ENCODE measurements around the gene FRMD5. TPM values are rescaled to one million over a fixed set of nuclear protein-coding genes. Genes with fewer than 3 reads are reported as not detected.

The FRMD5 gene
- total RNA-seq, 1 experiment from 2014 or later = 0.98 TPM

DNA sequence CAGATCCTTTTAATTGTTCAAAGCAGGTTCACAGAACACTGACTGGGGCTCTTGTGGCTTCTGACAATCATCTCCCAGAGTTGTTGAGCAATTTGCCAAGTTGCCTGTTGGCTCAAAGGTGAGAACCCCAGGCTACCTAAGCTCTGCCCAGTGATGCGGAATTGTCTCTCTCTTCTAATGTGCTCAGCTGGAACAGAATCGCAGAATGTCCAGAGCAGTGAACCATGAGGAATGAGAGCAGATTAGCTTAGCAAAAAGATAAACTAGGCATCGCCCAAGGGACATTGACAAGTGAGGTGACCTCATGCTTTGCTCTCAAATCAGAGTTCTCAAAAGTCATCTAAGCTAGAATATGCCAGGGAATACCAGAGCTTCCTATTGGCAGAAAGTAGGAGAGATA lies 220.2 kb downstream of the FRMD5 start:
- no peak for DNase-seq (ENCODE audit: unreplicated experiment)
- Mint-ChIP-seq H3K27me3 (ENCODE audit: insufficient read depth, unreplicated experiment) (peaks cover 12% of the 10 kb centered on the region), H3K36me3 (ENCODE audit: insufficient read depth, unreplicated experiment) (no peaks in the 10 kb centered on the region), H3K9me3 (ENCODE audit: unreplicated experiment) (no peaks in the 10 kb centered on the region), H3K4me1 (ENCODE audit: insufficient read depth, unreplicated experiment) (no peaks in the 10 kb centered on the region), H3K4me3 (ENCODE audit: unreplicated experiment) (no peak overlapping the region), H3K27ac (ENCODE audit: low read depth, unreplicated experiment) (no peak overlapping the region)
- no TSS peak for BruUV-seq (replicated peaks)
- intact Hi-C loops (cut with micrococcal nuclease) = no loop called here
- TF ChIP-seq, protein P1, sequence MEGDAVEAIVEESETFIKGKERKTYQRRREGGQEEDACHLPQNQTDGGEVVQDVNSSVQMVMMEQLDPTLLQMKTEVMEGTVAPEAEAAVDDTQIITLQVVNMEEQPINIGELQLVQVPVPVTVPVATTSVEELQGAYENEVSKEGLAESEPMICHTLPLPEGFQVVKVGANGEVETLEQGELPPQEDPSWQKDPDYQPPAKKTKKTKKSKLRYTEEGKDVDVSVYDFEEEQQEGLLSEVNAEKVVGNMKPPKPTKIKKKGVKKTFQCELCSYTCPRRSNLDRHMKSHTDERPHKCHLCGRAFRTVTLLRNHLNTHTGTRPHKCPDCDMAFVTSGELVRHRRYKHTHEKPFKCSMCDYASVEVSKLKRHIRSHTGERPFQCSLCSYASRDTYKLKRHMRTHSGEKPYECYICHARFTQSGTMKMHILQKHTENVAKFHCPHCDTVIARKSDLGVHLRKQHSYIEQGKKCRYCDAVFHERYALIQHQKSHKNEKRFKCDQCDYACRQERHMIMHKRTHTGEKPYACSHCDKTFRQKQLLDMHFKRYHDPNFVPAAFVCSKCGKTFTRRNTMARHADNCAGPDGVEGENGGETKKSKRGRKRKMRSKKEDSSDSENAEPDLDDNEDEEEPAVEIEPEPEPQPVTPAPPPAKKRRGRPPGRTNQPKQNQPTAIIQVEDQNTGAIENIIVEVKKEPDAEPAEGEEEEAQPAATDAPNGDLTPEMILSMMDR (IDR thresholded peaks at IDR 0.05; ENCODE audit: unreplicated experiment) = no peak
- ChIA-PET POLR2A (no interaction called here), CTCF (interaction anchor here (0.9 to 1.7 kb wide), 2 partner anchors 12 to 91 kb away, joined by 3 read pairs; no protein-coding TSS in a partner anchor)

DNA sequence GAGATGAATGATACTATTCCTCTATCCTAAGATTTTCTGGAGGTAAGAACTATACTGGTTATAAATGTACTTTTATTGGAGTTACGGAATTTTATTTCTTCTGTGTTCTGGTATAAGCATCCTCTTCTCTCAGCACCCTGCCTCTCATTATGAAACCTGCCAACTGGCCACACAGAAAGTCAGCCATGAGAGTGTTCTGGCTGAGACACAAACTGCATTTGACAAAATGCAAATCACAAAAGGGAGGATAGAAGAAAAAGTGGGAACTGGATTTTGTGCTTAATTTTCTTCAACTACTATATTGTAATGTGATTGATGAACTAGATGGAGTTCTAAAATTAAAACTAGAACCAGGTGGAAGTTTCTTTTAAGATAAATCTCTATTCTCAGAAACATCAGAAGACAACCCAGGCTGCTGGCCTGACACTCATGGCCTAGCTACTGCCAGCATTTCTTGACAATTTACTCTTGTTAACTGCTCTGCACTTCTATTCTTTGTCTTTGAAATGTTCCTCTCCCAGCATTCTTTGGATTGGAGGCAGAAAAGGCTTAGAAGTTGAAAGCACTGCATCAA lies 225.2 kb downstream of the FRMD5 start:
- POLR2A ChIA-PET = no interaction called here
- H3K4me1 Mint-ChIP-seq (ENCODE audit: insufficient read depth, unreplicated experiment) = peaks cover 7% of the 10 kb centered on the region
- H3K36me3 Mint-ChIP-seq (ENCODE audit: insufficient read depth, unreplicated experiment) = no peaks in the 10 kb centered on the region
- CTCF ChIA-PET = no interaction called here
- TF ChIP-seq, protein P1 (IDR thresholded peaks at IDR 0.05; ENCODE audit: unreplicated experiment) = no peak
- intact Hi-C loops (cut with micrococcal nuclease) = no loop called here
- BruUV-seq (replicated peaks) = no TSS peak
- peaks cover 3% of the 10 kb centered on the region for H3K27me3 Mint-ChIP-seq (ENCODE audit: insufficient read depth, unreplicated experiment)
- DNase-seq (ENCODE audit: unreplicated experiment) = no peak
- H3K9me3 Mint-ChIP-seq (ENCODE audit: unreplicated experiment) = no peaks in the 10 kb centered on the region
- H3K27ac Mint-ChIP-seq (ENCODE audit: low read depth, unreplicated experiment) = no peak overlapping the region
- H3K4me3 Mint-ChIP-seq (ENCODE audit: unreplicated experiment) = no peak overlapping the region

DNA sequence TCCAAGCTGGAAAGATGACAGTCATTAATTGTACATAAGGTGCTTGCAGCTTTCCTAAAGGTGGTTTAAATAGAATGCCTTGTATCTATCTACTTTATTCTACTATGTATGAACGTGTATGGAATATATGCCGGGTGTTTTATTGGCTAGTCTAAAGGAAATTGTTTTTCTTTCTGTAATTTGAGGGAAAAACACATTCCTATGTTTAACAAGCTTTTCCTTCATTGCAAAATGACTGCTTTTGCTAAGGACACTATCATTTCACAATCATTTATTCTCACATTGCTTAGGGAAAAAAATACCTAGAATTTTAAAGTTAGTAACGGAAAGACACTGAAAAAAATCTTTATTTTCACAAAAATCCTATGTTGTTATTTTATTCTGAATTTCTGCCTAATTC lies 226.5 kb downstream of the FRMD5 start:
- Mint-ChIP-seq H3K36me3 (ENCODE audit: insufficient read depth, unreplicated experiment) (no peaks in the 10 kb centered on the region), H3K9me3 (ENCODE audit: unreplicated experiment) (no peaks in the 10 kb centered on the region), H3K4me3 (ENCODE audit: unreplicated experiment) (no peak overlapping the region), H3K27me3 (ENCODE audit: insufficient read depth, unreplicated experiment) (no peaks in the 10 kb centered on the region), H3K27ac (ENCODE audit: low read depth, unreplicated experiment) (no peak overlapping the region), H3K4me1 (ENCODE audit: insufficient read depth, unreplicated experiment) (peaks cover 7% of the 10 kb centered on the region)
- POLR2A ChIA-PET = interaction anchor here (0.6 kb wide), 1 partner anchor 114 kb away, joined by 4 read pairs; no protein-coding TSS in a partner anchor
- no TSS peak for BruUV-seq (replicated peaks)
- intact Hi-C loops (cut with micrococcal nuclease) = no loop called here
- no peak for DNase-seq (ENCODE audit: unreplicated experiment)
- CTCF ChIA-PET = no interaction called here
- TF ChIP-seq, protein P1 (IDR thresholded peaks at IDR 0.05; ENCODE audit: unreplicated experiment) = no peak

DNA sequence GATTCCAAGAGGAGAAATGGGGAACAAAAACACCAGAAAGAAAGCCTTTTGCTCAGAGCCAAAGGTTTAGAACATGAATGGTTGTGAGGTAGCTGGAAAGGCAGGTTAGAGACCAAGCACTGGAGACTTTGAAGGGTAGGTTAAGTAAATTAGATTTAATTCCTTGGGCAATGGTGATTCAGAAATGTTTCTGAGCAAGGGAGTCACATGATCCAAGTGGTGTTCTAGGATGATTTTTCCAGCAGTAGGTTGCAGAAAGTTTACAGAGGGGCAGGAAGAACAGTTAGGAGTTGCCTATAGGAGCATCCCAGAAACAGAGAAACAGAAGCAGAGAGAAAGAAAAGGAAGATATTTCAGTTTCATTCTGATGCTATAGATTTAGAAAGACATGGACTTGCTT lies 228.4 kb downstream of the FRMD5 start:
- Mint-ChIP-seq H3K36me3 (ENCODE audit: insufficient read depth, unreplicated experiment) (no peaks in the 10 kb centered on the region), H3K9me3 (ENCODE audit: unreplicated experiment) (no peaks in the 10 kb centered on the region), H3K27me3 (ENCODE audit: insufficient read depth, unreplicated experiment) (no peaks in the 10 kb centered on the region), H3K4me3 (ENCODE audit: unreplicated experiment) (no peak overlapping the region), H3K27ac (ENCODE audit: low read depth, unreplicated experiment) (no peak overlapping the region), H3K4me1 (ENCODE audit: insufficient read depth, unreplicated experiment) (peaks cover 7% of the 10 kb centered on the region)
- POLR2A ChIA-PET = no interaction called here
- BruUV-seq (replicated peaks) = no TSS peak
- TF ChIP-seq, protein P1 (IDR thresholded peaks at IDR 0.05; ENCODE audit: unreplicated experiment) = no peak
- no peak for DNase-seq (ENCODE audit: unreplicated experiment)
- CTCF ChIA-PET = interaction anchor here (0.6 kb wide), 1 partner anchor 67 kb away, joined by 3 read pairs; no protein-coding TSS in a partner anchor
- intact Hi-C loops (cut with micrococcal nuclease) = no loop called here

Data from MCF 10A (cell line).